SU-DHL-6 (cell line): Measurements from ENCODE around the gene MAGEB17.

ENCODE experiments used
- H2AFZ ChIP-seq: fragments of 200-600 bp; sonication (generic); 2 replicates; pipeline ENCODE4 v1.6.1; 2014; ENCODE audit warnings: low read depth, mild to moderate bottlenecking, moderate library complexity, mixed read lengths, antibody characterized with exemption, low read length; ENCODE audit not compliant: severe bottlenecking
- H3F3A ChIP-seq: fragments of 200-600 bp; shearing (Covaris generic); 2 replicates; pipeline ENCODE4 v1.6.0; 2016; ENCODE audit warnings: antibody characterized with exemption, mild to moderate bottlenecking; ENCODE audit not compliant: insufficient read depth
- H3K27ac ChIP-seq: fragments of 200-600 bp; sonication (generic); 2 replicates; pipeline ENCODE4 v1.5.1; 2016; ENCODE audit warnings: low read depth, mild to moderate bottlenecking, low read length, moderate library complexity, mixed read lengths
- H3K27me3 ChIP-seq: fragments of 200-600 bp; sonication (generic), shearing (Covaris generic); 2 replicates; pipeline ENCODE4 v1.6.0; 2014; ENCODE audit warnings: mild to moderate bottlenecking, low read length
- H3K36me3 ChIP-seq: fragments of 200-600 bp; sonication (generic); 2 replicates; pipeline ENCODE4 v1.6.1; 2014; ENCODE audit warnings: mild to moderate bottlenecking, low read length, mixed read lengths
- H3K4me2 ChIP-seq: fragments of 300-600, 200-600 bp; shearing (Covaris generic), sonication (generic); 2 replicates; pipeline ENCODE4 v1.6.0; 2014; ENCODE audit warnings: low read length, low read depth, mild to moderate bottlenecking; ENCODE audit not compliant: poor library complexity, severe bottlenecking
- H3K4me3 ChIP-seq: fragments of 200-600 bp; sonication (generic); 2 replicates; pipeline ENCODE4 v1.5.1; 2014; ENCODE audit warnings: antibody characterized with exemption, low read length, mild to moderate bottlenecking, mixed read lengths; ENCODE audit not compliant: insufficient read depth, poor library complexity, severe bottlenecking
- H3K79me2 ChIP-seq: fragments of 200-600 bp; sonication (generic); 2 replicates; pipeline ENCODE4 v1.6.1; 2014; ENCODE audit warnings: mild to moderate bottlenecking, low read length, moderate library complexity; ENCODE audit not compliant: insufficient read depth
- H3K9ac ChIP-seq: fragments of 200-600 bp; sonication (generic); 2 replicates; pipeline ENCODE4 v1.7.0; 2014; ENCODE audit warnings: mild to moderate bottlenecking, low read length
- H3K9me2 ChIP-seq: fragments of 200-600 bp; sonication (generic); replicated peaks from 2 replicates; pipeline ENCODE4 v1.6.1; 2014; ENCODE audit warnings: low read length; ENCODE audit not compliant: insufficient read depth
- H3K9me3 ChIP-seq: fragments of 200-600 bp; sonication (generic); 2 replicates; pipeline ENCODE4 v1.6.1; 2014; ENCODE audit warnings: low read length, mixed read lengths; ENCODE audit not compliant: insufficient read depth
- H4K20me1 ChIP-seq: fragments of 200-600 bp; sonication (generic); 2 replicates; pipeline ENCODE4 v1.6.1; 2014; ENCODE audit warnings: low read depth, mild to moderate bottlenecking, antibody characterized with exemption, low read length, moderate library complexity, mixed read lengths
- CTCF ChIP-seq: fragments of 200-600 bp; sonication (generic); IDR thresholded peaks from one replicate; pipeline ENCODE4 v1.5.1; 2017; ENCODE audit warnings: antibody characterized with exemption, mild to moderate bottlenecking, low read length, moderate library complexity; ENCODE audit not compliant: insufficient read depth, poor library complexity, severe bottlenecking
- EZH2phosphoT487 ChIP-seq: fragments of 200-600 bp; sonication (generic), shearing (Covaris generic); conservative IDR thresholded peaks from 2 replicates; pipeline ENCODE4 v1.6.1; 2018; ENCODE audit warnings: mild to moderate bottlenecking, antibody characterized with exemption, low read length, moderate library complexity, mixed read lengths

The MAGEB17 gene

GRCh38 chrX:16186380-16187007, 19.2 kb downstream of the MAGEB17 start:
- H3K4me2 ChIP-seq, result no peak overlapping the region
- H3K27me3 ChIP-seq, result no peaks in the 10 kb centered on the region
- TF ChIP-seq EZH2phosphoT487 (no peak), CTCF (no peak)
- H3K4me3 ChIP-seq, result no peak overlapping the region
- no peaks in the 10 kb centered on the region for H3K9me2 ChIP-seq
- no peaks in the 10 kb centered on the region for H4K20me1 ChIP-seq
- H3F3A ChIP-seq, result no peaks in the 10 kb centered on the region
- H3K9ac ChIP-seq, result no peak overlapping the region
- no peaks in the 10 kb centered on the region for H3K9me3 ChIP-seq
- H3K36me3 ChIP-seq, result no peaks in the 10 kb centered on the region
- H3K27ac ChIP-seq, result no peak overlapping the region
- H2AFZ ChIP-seq, result no peak overlapping the region
- H3K79me2 ChIP-seq, result no peaks in the 10 kb centered on the region

GRCh38 chrX:16187024-16187760, 19.9 kb downstream of the MAGEB17 start:
- Histone ChIP-seq H3K9me3 (no peaks in the 10 kb centered on the region), H3K36me3 (no peaks in the 10 kb centered on the region), H3K79me2 (no peaks in the 10 kb centered on the region), H4K20me1 (no peaks in the 10 kb centered on the region), H3K9ac (no peak overlapping the region), H3K4me2 (no peak overlapping the region), H2AFZ (no peak overlapping the region), H3K27me3 (no peaks in the 10 kb centered on the region), H3K4me3 (no peak overlapping the region), H3K27ac (no peak overlapping the region), H3K9me2 (no peaks in the 10 kb centered on the region), H3F3A (no peaks in the 10 kb centered on the region)
- TF ChIP-seq CTCF, result no peak
- TF ChIP-seq EZH2phosphoT487, result no peak

GRCh38 chrX:16188687-16189086, 21.4 kb downstream of the MAGEB17 start:
- H3K4me3 ChIP-seq, result no peak overlapping the region
- H3K36me3 ChIP-seq, result no peaks in the 10 kb centered on the region
- no peak overlapping the region for H3K27ac ChIP-seq
- H3K9me2 ChIP-seq, result no peaks in the 10 kb centered on the region
- H2AFZ ChIP-seq, result no peak overlapping the region
- no peaks in the 10 kb centered on the region for H4K20me1 ChIP-seq
- no peak overlapping the region for H3K9ac ChIP-seq
- TF ChIP-seq EZH2phosphoT487, result no peak
- no peak for TF ChIP-seq CTCF
- no peaks in the 10 kb centered on the region for H3K27me3 ChIP-seq
- H3F3A ChIP-seq, result no peaks in the 10 kb centered on the region
- H3K4me2 ChIP-seq, result no peak overlapping the region
- no peaks in the 10 kb centered on the region for H3K9me3 ChIP-seq
- no peaks in the 10 kb centered on the region for H3K79me2 ChIP-seq
